Osteocyte (in vitro differentiated cells): ENCODE results near the gene INPP4A. TPM values are rescaled to one million over a fixed set of nuclear protein-coding genes. Genes with fewer than 3 reads are reported as not detected.

Experiments
- DNase-seq: peaks from one replicate; pipeline ENCODE4 v3.0.0; 2021; ENCODE audit warnings: mixed read lengths; ENCODE audit not compliant: unreplicated experiment; ENCODE audit errors: extremely low spot score
- H3K27ac Mint-ChIP-seq: one replicate; pipeline ENCODE4 v1.8.0; 2021; ENCODE audit warnings: mild to moderate bottlenecking, mixed read lengths; ENCODE audit not compliant: unreplicated experiment
- H3K27me3 Mint-ChIP-seq: one replicate; pipeline ENCODE4 v1.8.0; 2021; ENCODE audit warnings: mixed read lengths; ENCODE audit not compliant: unreplicated experiment
- H3K36me3 Mint-ChIP-seq: one replicate; pipeline ENCODE4 v1.8.0; 2021; ENCODE audit warnings: mixed read lengths; ENCODE audit not compliant: unreplicated experiment
- H3K4me1 Mint-ChIP-seq: one replicate; pipeline ENCODE4 v1.8.0; 2021; ENCODE audit warnings: mixed read lengths; ENCODE audit not compliant: unreplicated experiment
- H3K4me3 Mint-ChIP-seq: one replicate; pipeline ENCODE4 v1.8.0; 2021; ENCODE audit warnings: mild to moderate bottlenecking, moderate library complexity, mixed read lengths; ENCODE audit not compliant: unreplicated experiment
- H3K9me3 Mint-ChIP-seq: one replicate; pipeline ENCODE4 v1.8.0; 2021; ENCODE audit warnings: mixed read lengths; ENCODE audit not compliant: unreplicated experiment
- total RNA-seq: library from RNA; stranded (reverse); gene quantifications from 2 replicates; pipeline ENCODE4 v1.2.1, GENCODE V29; 2021
- TF ChIP-seq, protein P1 (sequence below): fragments of 200-600 bp; sonication (generic); IDR thresholded peaks from 2 replicates; pipeline ENCODE4 v1.5.0; 2021; ENCODE audit warnings: antibody characterized with exemption, mild to moderate bottlenecking, moderate library complexity

Gene INPP4A
- total RNA-seq, 1 donor from 2014 or later, result 31.4 TPM

DNA sequence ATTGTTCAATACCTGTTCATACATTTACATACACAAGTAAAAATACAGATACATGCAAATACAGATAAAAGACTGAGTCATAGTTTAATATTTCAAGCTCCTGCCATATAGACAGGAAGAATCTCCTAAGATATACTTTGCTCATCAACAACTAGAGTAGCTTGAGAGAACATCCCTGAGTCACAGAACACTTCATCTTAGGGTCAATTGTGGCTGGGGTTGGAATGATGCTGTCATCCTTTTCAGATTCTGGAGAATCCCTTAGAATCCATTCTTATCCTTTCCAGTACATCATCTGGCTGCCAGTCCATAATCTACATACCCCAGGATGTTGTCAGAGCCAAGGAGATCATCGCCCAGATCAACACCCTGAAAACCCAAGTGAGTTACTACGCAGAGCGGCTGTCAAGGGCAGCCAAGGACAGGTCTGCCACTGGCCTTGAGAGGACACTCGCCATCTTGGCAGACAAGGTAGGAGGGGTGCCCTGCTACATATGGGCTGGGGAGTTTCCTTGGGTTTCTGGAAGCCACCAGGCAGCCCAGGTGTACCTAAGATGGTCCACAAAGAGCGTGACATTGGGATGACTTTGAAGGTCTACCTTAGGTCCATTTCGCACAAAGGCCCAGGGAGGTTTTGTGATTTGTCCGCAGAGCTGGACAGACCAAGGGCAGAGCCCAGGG lies 108.0 kb downstream of the INPP4A start:
- H3K27ac Mint-ChIP-seq, result no peak overlapping the region
- no peaks in the 10 kb centered on the region for H3K4me1 Mint-ChIP-seq
- no peaks in the 10 kb centered on the region for H3K9me3 Mint-ChIP-seq
- TF ChIP-seq, protein P1, sequence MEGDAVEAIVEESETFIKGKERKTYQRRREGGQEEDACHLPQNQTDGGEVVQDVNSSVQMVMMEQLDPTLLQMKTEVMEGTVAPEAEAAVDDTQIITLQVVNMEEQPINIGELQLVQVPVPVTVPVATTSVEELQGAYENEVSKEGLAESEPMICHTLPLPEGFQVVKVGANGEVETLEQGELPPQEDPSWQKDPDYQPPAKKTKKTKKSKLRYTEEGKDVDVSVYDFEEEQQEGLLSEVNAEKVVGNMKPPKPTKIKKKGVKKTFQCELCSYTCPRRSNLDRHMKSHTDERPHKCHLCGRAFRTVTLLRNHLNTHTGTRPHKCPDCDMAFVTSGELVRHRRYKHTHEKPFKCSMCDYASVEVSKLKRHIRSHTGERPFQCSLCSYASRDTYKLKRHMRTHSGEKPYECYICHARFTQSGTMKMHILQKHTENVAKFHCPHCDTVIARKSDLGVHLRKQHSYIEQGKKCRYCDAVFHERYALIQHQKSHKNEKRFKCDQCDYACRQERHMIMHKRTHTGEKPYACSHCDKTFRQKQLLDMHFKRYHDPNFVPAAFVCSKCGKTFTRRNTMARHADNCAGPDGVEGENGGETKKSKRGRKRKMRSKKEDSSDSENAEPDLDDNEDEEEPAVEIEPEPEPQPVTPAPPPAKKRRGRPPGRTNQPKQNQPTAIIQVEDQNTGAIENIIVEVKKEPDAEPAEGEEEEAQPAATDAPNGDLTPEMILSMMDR, result no peak
- no peak overlapping the region for H3K4me3 Mint-ChIP-seq
- no peaks in the 10 kb centered on the region for H3K27me3 Mint-ChIP-seq
- H3K36me3 Mint-ChIP-seq, result peaks cover 21% of the 10 kb centered on the region
- peak; percentile 60 for DNase-seq

GRCh38 chr2:98554116-98554861 lies 109.6 kb downstream of the INPP4A start:
- Mint-ChIP-seq H3K27me3 (no peaks in the 10 kb centered on the region), H3K4me1 (no peaks in the 10 kb centered on the region), H3K27ac (no peak overlapping the region), H3K9me3 (no peaks in the 10 kb centered on the region), H3K36me3 (peaks cover 24% of the 10 kb centered on the region), H3K4me3 (no peak overlapping the region)
- no peak for DNase-seq
- TF ChIP-seq, protein P1, result no peak

DNA sequence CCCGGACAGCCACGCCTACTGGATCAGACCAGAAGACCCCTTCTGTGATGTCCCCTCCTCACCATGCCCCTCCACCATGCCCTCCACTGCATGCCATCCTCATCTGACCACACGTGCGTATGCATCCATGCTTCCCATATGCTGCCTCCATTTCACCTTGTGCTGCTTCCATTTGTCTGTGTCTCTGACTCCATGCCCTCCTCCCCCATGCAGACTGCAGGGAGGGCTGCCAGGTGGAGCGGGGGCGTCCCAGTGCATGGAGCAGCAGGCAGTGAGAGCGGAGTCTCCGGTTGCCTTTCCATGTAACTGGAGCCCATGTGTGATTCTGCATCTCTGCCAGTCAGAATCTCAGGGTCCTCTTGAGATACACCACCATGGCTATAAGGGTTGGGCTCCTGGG lies 111.0 kb downstream of the INPP4A start:
- TF ChIP-seq, protein P1, result no peak
- H3K9me3 Mint-ChIP-seq, result no peaks in the 10 kb centered on the region
- H3K27me3 Mint-ChIP-seq, result no peaks in the 10 kb centered on the region
- DNase-seq, result no peak
- no peak overlapping the region for H3K27ac Mint-ChIP-seq
- no peak overlapping the region for H3K4me3 Mint-ChIP-seq
- peaks cover 28% of the 10 kb centered on the region for H3K36me3 Mint-ChIP-seq
- H3K4me1 Mint-ChIP-seq, result no peaks in the 10 kb centered on the region

GRCh38 chr2:98556344-98557033 lies 111.8 kb downstream of the INPP4A start:
- TF ChIP-seq, protein P1, result no peak
- DNase-seq, result no peak
- no peak overlapping the region for H3K27ac Mint-ChIP-seq
- H3K4me1 Mint-ChIP-seq, result no peaks in the 10 kb centered on the region
- H3K36me3 Mint-ChIP-seq, result peaks cover 28% of the 10 kb centered on the region
- no peak overlapping the region for H3K4me3 Mint-ChIP-seq
- no peaks in the 10 kb centered on the region for H3K27me3 Mint-ChIP-seq
- H3K9me3 Mint-ChIP-seq, result no peaks in the 10 kb centered on the region
